Activated T-helper 2 cell treated with anti-CD3 and anti-CD28 coated beads, Interferon-gamma antibody, Interleukin-2, Interleukin-4, amounts not matched to agents 10 μg/mL and 5 μg/mL and 100 μg/mL, durations not matched to agents 14 hours and 24 hours and 36 hours (primary cell): ENCODE results near the gene ASB4. TPM values are rescaled to one million over a fixed set of nuclear protein-coding genes. Genes with fewer than 3 reads are reported as not detected.
"Not testable (repeated sequence)": the region's sequence is repeated elsewhere in the genome, so short reads cannot be mapped to it uniquely, and the experiment has no call there.

ENCODE experiments used
- DNase-seq: peaks from one replicate; pipeline ENCODE4 v3.0.0; 2021; ENCODE audit warnings: low spot score
- H3K27ac Mint-ChIP-seq: one replicate; pipeline ENCODE4 v1.8.0; 2021; ENCODE audit warnings: mixed read lengths
- H3K27me3 Mint-ChIP-seq: one replicate; pipeline ENCODE4 v1.8.0; 2021; ENCODE audit warnings: low read depth, mixed read lengths
- H3K36me3 Mint-ChIP-seq: one replicate; pipeline ENCODE4 v1.8.0; 2021; ENCODE audit warnings: low read depth, mixed read lengths
- H3K4me1 Mint-ChIP-seq: one replicate; pipeline ENCODE4 v1.8.0; 2021; ENCODE audit warnings: low read depth, mixed read lengths
- H3K4me3 Mint-ChIP-seq: one replicate; pipeline ENCODE4 v1.8.0; 2021; ENCODE audit warnings: low read depth, mild to moderate bottlenecking, moderate library complexity, mixed read lengths
- H3K9me3 Mint-ChIP-seq: one replicate; pipeline ENCODE4 v1.8.0; 2021; ENCODE audit warnings: mixed read lengths
- intact Hi-C: fragments of 100-400 bp; cut with micrococcal nuclease; formaldehyde crosslinking; loops from one replicate; pipeline ENCODE4 v1.15.1; 2023
- total RNA-seq: library from RNA; stranded (reverse); gene quantifications from 2 replicates; pipeline ENCODE4 v1.2.3, GENCODE V29; 2022

Gene ASB4
- not detected in 2 replicates for total RNA-seq

GRCh38 chr7:95485391-95486123, at the start of gene ASB4:
Gene ASB4 (plus strand): TSS chr7:95485943. CDS start chr7:95485972, 29 bp downstream.
- H3K27me3 Mint-ChIP-seq: peaks cover 21% of the 10 kb centered on the region
- H3K9me3 Mint-ChIP-seq: no peaks in the 10 kb centered on the region
- no peak within 1 kb of the TSS for H3K4me3 Mint-ChIP-seq
- no peaks in the 10 kb centered on the region for H3K36me3 Mint-ChIP-seq
- H3K27ac Mint-ChIP-seq: no peak within 1 kb of the TSS
- no peak for DNase-seq
- intact Hi-C loops: no loop called here
- H3K4me1 Mint-ChIP-seq: no peaks in the 10 kb centered on the region

GRCh38 chr7:95436407-95436806, 49.3 kb upstream of the ASB4 start:
- H3K36me3 Mint-ChIP-seq: peaks cover 6% of the 10 kb centered on the region
- peaks cover 15% of the 10 kb centered on the region for H3K4me1 Mint-ChIP-seq
- H3K9me3 Mint-ChIP-seq: no peaks in the 10 kb centered on the region
- DNase-seq: no peak
- H3K4me3 Mint-ChIP-seq: no peak overlapping the region
- H3K27me3 Mint-ChIP-seq: peaks cover 8% of the 10 kb centered on the region
- intact Hi-C loops: no loop called here
- no peak overlapping the region for H3K27ac Mint-ChIP-seq

- DNase-seq: no peak
- H3K4me1 Mint-ChIP-seq: no peaks in the 10 kb centered on the region
Observed at GRCh38 chr7:95440394-95441038, 45.2 kb upstream of the ASB4 start.

GRCh38 chr7:95441042-95441823, 44.5 kb upstream of the ASB4 start:
- intact Hi-C loops: no loop called here
- no peak for DNase-seq
- Mint-ChIP-seq H3K4me1 (no peaks in the 10 kb centered on the region), H3K36me3 (no peaks in the 10 kb centered on the region), H3K4me3 (no peak overlapping the region), H3K27me3 (peaks cover 12% of the 10 kb centered on the region), H3K9me3 (no peaks in the 10 kb centered on the region), H3K27ac (no peak overlapping the region)

More at GRCh38 chr7:95440394-95441038, 45.2 kb upstream of the ASB4 start:
- Mint-ChIP-seq H3K27me3 (peaks cover 14% of the 10 kb centered on the region), H3K27ac (no peak overlapping the region), H3K36me3 (no peaks in the 10 kb centered on the region), H3K4me3 (no peak overlapping the region), H3K9me3 (no peaks in the 10 kb centered on the region)
- intact Hi-C loops: no loop called here

- peaks cover 11% of the 10 kb centered on the region for H3K27me3 Mint-ChIP-seq
- no peaks in the 10 kb centered on the region for H3K4me1 Mint-ChIP-seq
- H3K4me3 Mint-ChIP-seq: no peak overlapping the region
- no peak overlapping the region for H3K27ac Mint-ChIP-seq
- intact Hi-C loops: no loop called here
- H3K9me3 Mint-ChIP-seq: no peaks in the 10 kb centered on the region
- H3K36me3 Mint-ChIP-seq: no peaks in the 10 kb centered on the region
- DNase-seq: no peak
Observed at GRCh38 chr7:95444796-95445195, 40.9 kb upstream of the ASB4 start.

GRCh38 chr7:95446618-95447017, 39.1 kb upstream of the ASB4 start:
- Mint-ChIP-seq H3K27ac (no peak overlapping the region), H3K36me3 (no peaks in the 10 kb centered on the region), H3K4me3 (no peak overlapping the region), H3K27me3 (peaks cover 11% of the 10 kb centered on the region), H3K9me3 (no peaks in the 10 kb centered on the region), H3K4me1 (no peaks in the 10 kb centered on the region)
- intact Hi-C loops: no loop called here
- no peak for DNase-seq

GRCh38 chr7:95454438-95455045, 31.2 kb upstream of the ASB4 start:
- no peaks in the 10 kb centered on the region for H3K36me3 Mint-ChIP-seq

GRCh38 chr7:95457947-95458346, 27.8 kb upstream of the ASB4 start:
- H3K27ac Mint-ChIP-seq: no peak overlapping the region
- intact Hi-C loops: no loop called here
- no peaks in the 10 kb centered on the region for H3K36me3 Mint-ChIP-seq
- H3K4me1 Mint-ChIP-seq: no peaks in the 10 kb centered on the region
- H3K4me3 Mint-ChIP-seq: no peak overlapping the region
- peaks cover 23% of the 10 kb centered on the region for H3K9me3 Mint-ChIP-seq
- peaks cover 6% of the 10 kb centered on the region for H3K27me3 Mint-ChIP-seq
- no peak for DNase-seq

More at GRCh38 chr7:95454438-95455045, 31.2 kb upstream of the ASB4 start:
- DNase-seq: no peak
- no peak overlapping the region for H3K4me3 Mint-ChIP-seq
- no peak overlapping the region for H3K27ac Mint-ChIP-seq
- H3K4me1 Mint-ChIP-seq: no peaks in the 10 kb centered on the region
- intact Hi-C loops: no loop called here
- H3K27me3 Mint-ChIP-seq: peaks cover 9% of the 10 kb centered on the region
- peaks cover 5% of the 10 kb centered on the region for H3K9me3 Mint-ChIP-seq

- H3K4me3 Mint-ChIP-seq, H3K4me1 Mint-ChIP-seq, intact Hi-C loops, DNase-seq, H3K27me3 Mint-ChIP-seq, H3K27ac Mint-ChIP-seq, H3K36me3 Mint-ChIP-seq: not testable (repeated sequence)
- H3K9me3 Mint-ChIP-seq: peaks cover 23% of the 10 kb centered on the region
Observed at GRCh38 chr7:95460653-95461052, 25.1 kb upstream of the ASB4 start.

- Mint-ChIP-seq H3K36me3 (no peaks in the 10 kb centered on the region), H3K27ac (no peak overlapping the region), H3K4me3 (no peak overlapping the region), H3K4me1 (peaks cover 13% of the 10 kb centered on the region), H3K9me3 (no peaks in the 10 kb centered on the region), H3K27me3 (no peaks in the 10 kb centered on the region)
- no peak for DNase-seq
- intact Hi-C loops: no loop called here
Observed at GRCh38 chr7:95467912-95468607, 17.7 kb upstream of the ASB4 start.

- no peak for DNase-seq
- intact Hi-C loops: no loop called here
- H3K36me3 Mint-ChIP-seq: no peaks in the 10 kb centered on the region
- no peak overlapping the region for H3K27ac Mint-ChIP-seq
- peaks cover 13% of the 10 kb centered on the region for H3K4me1 Mint-ChIP-seq
- no peaks in the 10 kb centered on the region for H3K27me3 Mint-ChIP-seq
- no peaks in the 10 kb centered on the region for H3K9me3 Mint-ChIP-seq
- no peak overlapping the region for H3K4me3 Mint-ChIP-seq
Observed at GRCh38 chr7:95469187-95469586, 16.6 kb upstream of the ASB4 start.

- no peak for DNase-seq
- no peaks in the 10 kb centered on the region for H3K27me3 Mint-ChIP-seq
- no peaks in the 10 kb centered on the region for H3K9me3 Mint-ChIP-seq
- no peak overlapping the region for H3K4me3 Mint-ChIP-seq
- intact Hi-C loops: no loop called here
- H3K36me3 Mint-ChIP-seq: no peaks in the 10 kb centered on the region
- H3K4me1 Mint-ChIP-seq: peaks cover 13% of the 10 kb centered on the region
- H3K27ac Mint-ChIP-seq: no peak overlapping the region
Observed at GRCh38 chr7:95469848-95470247, 15.9 kb upstream of the ASB4 start.
